Measurements from ENCODE around the gene SEZ6L.

- TF ChIP-seq EP300 (conservative IDR thresholded peaks at IDR 0.05; ENCODE audit: poor library complexity, severe bottlenecking) (no peak), SMC3 (conservative IDR thresholded peaks at IDR 0.05; ENCODE audit: poor library complexity) (no peak), REST (IDR thresholded peaks at IDR 0.05; ENCODE audit: borderline replicate concordance) (no peak)
Measured at GRCh38 chr22:26431261-26431995, 262.2 kb downstream of the SEZ6L start.

Measured in neural cell (in vitro differentiated cells).